Neural crest cell (in vitro differentiated cells): ENCODE data around the gene EPHA6. TPM values are rescaled to one million over a fixed set of nuclear protein-coding genes. Genes with fewer than 3 reads are reported as not detected.

Source experiments
- DNase-seq: peaks from one replicate; pipeline ENCODE4 v3.0.0; 2021; ENCODE audit warnings: low read depth, mixed read lengths, low spot score
- H3K27ac Mint-ChIP-seq: one replicate; pipeline ENCODE4 v1.8.0; 2021; ENCODE audit warnings: mild to moderate bottlenecking, mixed read lengths; ENCODE audit not compliant: unreplicated experiment
- H3K27me3 Mint-ChIP-seq: 2 replicates; pipeline ENCODE4 v1.8.0; 2021; ENCODE audit warnings: low read depth, mild to moderate bottlenecking, mixed read lengths
- H3K36me3 Mint-ChIP-seq: 2 replicates; pipeline ENCODE4 v1.8.0; 2021; ENCODE audit warnings: low read depth, mild to moderate bottlenecking, mixed read lengths
- H3K4me1 Mint-ChIP-seq: 2 replicates; pipeline ENCODE4 v1.8.0; 2021; ENCODE audit warnings: mixed read lengths
- H3K4me3 Mint-ChIP-seq: one replicate; pipeline ENCODE4 v1.8.0; 2021; ENCODE audit warnings: mild to moderate bottlenecking, mixed read lengths
- H3K9me3 Mint-ChIP-seq: 2 replicates; pipeline ENCODE4 v1.8.0; 2021; ENCODE audit warnings: mixed read lengths
- CTCF ChIP-seq: fragments of 200-600 bp; sonication (generic); conservative IDR thresholded peaks from 2 replicates; pipeline ENCODE4 v1.5.0; 2021; ENCODE audit warnings: antibody characterized with exemption, mild to moderate bottlenecking
- total RNA-seq: library from RNA; stranded (reverse); gene quantifications from 2 replicates; pipeline ENCODE4 v1.2.1, GENCODE V29; 2021

EPHA6 gene
- total RNA-seq, 1 donor from 2014 or later, result 0.96 TPM

- no peaks in the 10 kb centered on the region for H3K27me3 Mint-ChIP-seq
- no peaks in the 10 kb centered on the region for H3K36me3 Mint-ChIP-seq
- peaks cover 5% of the 10 kb centered on the region for H3K9me3 Mint-ChIP-seq
- no peak for DNase-seq
- H3K4me1 Mint-ChIP-seq, result no peaks in the 10 kb centered on the region
- H3K27ac Mint-ChIP-seq, result no peak overlapping the region
- TF ChIP-seq CTCF, result no peak
- H3K4me3 Mint-ChIP-seq, result no peak overlapping the region
These were observed 252.1 kb downstream of the EPHA6 start for GRCh38 chr3:97066531-97066930.

GRCh38 chr3:97070302-97070701 is 255.9 kb downstream of the EPHA6 start:
- DNase-seq, result no peak
- no peak overlapping the region for H3K4me3 Mint-ChIP-seq
- no peaks in the 10 kb centered on the region for H3K36me3 Mint-ChIP-seq
- H3K27me3 Mint-ChIP-seq, result no peaks in the 10 kb centered on the region
- no peak for TF ChIP-seq CTCF
- H3K27ac Mint-ChIP-seq, result no peak overlapping the region
- no peaks in the 10 kb centered on the region for H3K4me1 Mint-ChIP-seq
- H3K9me3 Mint-ChIP-seq, result peaks cover 3% of the 10 kb centered on the region

- H3K4me3 Mint-ChIP-seq, result no peak overlapping the region
- no peaks in the 10 kb centered on the region for H3K27me3 Mint-ChIP-seq
- no peak for DNase-seq
- no peaks in the 10 kb centered on the region for H3K4me1 Mint-ChIP-seq
- H3K9me3 Mint-ChIP-seq, result peaks cover 3% of the 10 kb centered on the region
- no peaks in the 10 kb centered on the region for H3K36me3 Mint-ChIP-seq
- H3K27ac Mint-ChIP-seq, result no peak overlapping the region
- TF ChIP-seq CTCF, result no peak
These were observed 260.2 kb downstream of the EPHA6 start for GRCh38 chr3:97074546-97074945.

- H3K27me3 Mint-ChIP-seq, result no peaks in the 10 kb centered on the region
- no peak overlapping the region for H3K4me3 Mint-ChIP-seq
- no peak overlapping the region for H3K27ac Mint-ChIP-seq
- no peaks in the 10 kb centered on the region for H3K4me1 Mint-ChIP-seq
- peaks cover 2% of the 10 kb centered on the region for H3K9me3 Mint-ChIP-seq
- DNase-seq, result no peak
- no peak for TF ChIP-seq CTCF
- no peaks in the 10 kb centered on the region for H3K36me3 Mint-ChIP-seq
These were observed 262.3 kb downstream of the EPHA6 start for GRCh38 chr3:97076673-97077072.

- Mint-ChIP-seq H3K4me3 (no peak overlapping the region), H3K27me3 (no peaks in the 10 kb centered on the region), H3K27ac (no peak overlapping the region)
These were observed 275.2 kb downstream of the EPHA6 start for GRCh38 chr3:97089621-97090020.

More at GRCh38 chr3:97089621-97090020, 275.2 kb downstream of the EPHA6 start:
- no peak for DNase-seq
- Mint-ChIP-seq H3K36me3 (no peaks in the 10 kb centered on the region), H3K4me1 (no peaks in the 10 kb centered on the region), H3K9me3 (no peaks in the 10 kb centered on the region)
- no peak for TF ChIP-seq CTCF
